KMS-11 (cell line): ENCODE measurements around the gene CFAP73.
"Not testable (repeated sequence)": the region's sequence is repeated elsewhere in the genome, so short reads cannot be mapped to it uniquely, and the experiment has no call there.

Experiments
- H2AFZ ChIP-seq: fragments of 200-600 bp; sonication (generic); 2 replicates; pipeline ENCODE4 v1.6.1; 2016; ENCODE audit warnings: antibody characterized with exemption, mixed run types, low read depth
- H3K27ac ChIP-seq: fragments of 200-600 bp; sonication (generic); 2 replicates; pipeline ENCODE4 v1.6.1; 2016; ENCODE audit warnings: mild to moderate bottlenecking, mixed run types
- H3K27me3 ChIP-seq: fragments of 200-600 bp; sonication (generic); 2 replicates; pipeline ENCODE4 v1.6.1; 2017; ENCODE audit warnings: mild to moderate bottlenecking, low read depth, mixed run types, moderate library complexity; ENCODE audit not compliant: insufficient read depth
- H3K36me3 ChIP-seq: fragments of 200-600 bp; sonication (generic); 2 replicates; pipeline ENCODE4 v1.6.1; 2017; ENCODE audit warnings: mild to moderate bottlenecking, mixed run types; ENCODE audit not compliant: insufficient read depth
- H3K4me1 ChIP-seq: fragments of 200-600 bp; sonication (generic); 2 replicates; pipeline ENCODE4 v1.6.1; 2016; ENCODE audit warnings: mild to moderate bottlenecking, low read depth, mixed run types; ENCODE audit not compliant: poor library complexity, severe bottlenecking
- H3K4me2 ChIP-seq: fragments of 200-600 bp; sonication (generic); 2 replicates; pipeline ENCODE4 v1.7.0; 2016; ENCODE audit warnings: mild to moderate bottlenecking, mixed run types
- H3K4me3 ChIP-seq: fragments of 200-600 bp; sonication (generic); IDR thresholded peaks from 2 replicates; pipeline ENCODE4 v1.6.1; 2017; ENCODE audit warnings: low read depth, low read length, mixed read lengths; ENCODE audit not compliant: insufficient read depth
- H3K79me2 ChIP-seq: fragments of 200-600 bp; sonication (generic); 2 replicates; pipeline ENCODE4 v1.6.1; 2016; ENCODE audit warnings: low read depth, mixed run types; ENCODE audit not compliant: insufficient read depth
- H3K9ac ChIP-seq: fragments of 200-600 bp; sonication (generic); 2 replicates; pipeline ENCODE4 v1.6.1; 2016; ENCODE audit warnings: mild to moderate bottlenecking, mixed run types
- H4K20me1 ChIP-seq: fragments of 200-600 bp; sonication (generic); 2 replicates; pipeline ENCODE4 v1.6.1; 2016; ENCODE audit warnings: mild to moderate bottlenecking, mixed run types; ENCODE audit not compliant: insufficient read depth
- CTCF ChIP-seq: fragments of 200-600 bp; sonication (generic); conservative IDR thresholded peaks from 2 replicates; pipeline ENCODE4 v1.6.1; 2017; ENCODE audit warnings: low read depth, mild to moderate bottlenecking, antibody characterized with exemption, low read length, moderate library complexity, mixed read lengths

CFAP73 gene

GRCh38 chr12:113202300-113203075 lies 53.0 kb downstream of the CFAP73 start:
- Histone ChIP-seq H3K27ac (no peak overlapping the region), H3K27me3 (no peaks in the 10 kb centered on the region), H3K4me1 (peaks cover 19% of the 10 kb centered on the region)

GRCh38 chr12:113203852-113204760 lies 54.6 kb downstream of the CFAP73 start:
- H3K4me1 ChIP-seq = peaks cover 35% of the 10 kb centered on the region
- no peak overlapping the region for H3K27ac ChIP-seq
- H3K4me2 ChIP-seq = no peak overlapping the region
- H3K9ac ChIP-seq = no peak overlapping the region
- no peak overlapping the region for H3K4me3 ChIP-seq
- H4K20me1 ChIP-seq = no peaks in the 10 kb centered on the region
- H2AFZ ChIP-seq = no peak overlapping the region
- TF ChIP-seq CTCF = no peak
- H3K27me3 ChIP-seq = no peaks in the 10 kb centered on the region
- H3K36me3 ChIP-seq = no peaks in the 10 kb centered on the region
- H3K79me2 ChIP-seq = no peaks in the 10 kb centered on the region

More at GRCh38 chr12:113202300-113203075, 53.0 kb downstream of the CFAP73 start:
- H3K36me3 ChIP-seq = no peaks in the 10 kb centered on the region
- no peak for TF ChIP-seq CTCF
- no peak overlapping the region for H3K9ac ChIP-seq
- H3K4me2 ChIP-seq = no peak overlapping the region
- no peaks in the 10 kb centered on the region for H4K20me1 ChIP-seq
- H2AFZ ChIP-seq = no peak overlapping the region
- H3K79me2 ChIP-seq = no peaks in the 10 kb centered on the region
- H3K4me3 ChIP-seq = no peak overlapping the region

- no peak overlapping the region for H3K4me2 ChIP-seq
- H2AFZ ChIP-seq = no peak overlapping the region
These were observed 55.3 kb downstream of the CFAP73 start for GRCh38 chr12:113204804-113205203.

GRCh38 chr12:113206802-113207201 lies 57.3 kb downstream of the CFAP73 start:
- not testable (repeated sequence) for H3K27ac ChIP-seq, H2AFZ ChIP-seq, H3K36me3 ChIP-seq, H4K20me1 ChIP-seq, H3K4me3 ChIP-seq, H3K79me2 ChIP-seq, H3K27me3 ChIP-seq, H3K9ac ChIP-seq
- peak overlapping the region; percentile 95 for H3K4me2 ChIP-seq
- peaks cover 60% of the 10 kb centered on the region for H3K4me1 ChIP-seq

More at GRCh38 chr12:113204804-113205203, 55.3 kb downstream of the CFAP73 start:
- Histone ChIP-seq H3K36me3 (no peaks in the 10 kb centered on the region), H3K4me3 (no peak overlapping the region), H3K9ac (no peak overlapping the region), H3K27ac (no peak overlapping the region), H3K27me3 (no peaks in the 10 kb centered on the region), H3K79me2 (no peaks in the 10 kb centered on the region), H3K4me1 (peaks cover 42% of the 10 kb centered on the region), H4K20me1 (no peaks in the 10 kb centered on the region)
- TF ChIP-seq CTCF = no peak
